GM23338 (cell line): ENCODE data around the gene MAPK6.

ENCODE experiments used
- EZH2 ChIP-seq: fragments of 200-600 bp; sonication (generic); IDR thresholded peaks from one replicate; pipeline ENCODE4 v1.8.0; 2017; ENCODE audit warnings: antibody characterized with exemption, mild to moderate bottlenecking, low read depth; ENCODE audit not compliant: unreplicated experiment
- POLR2AphosphoS5 ChIP-seq: IDR thresholded peaks from 2 replicates; pipeline ENCODE4 v1.6.1; 2016; ENCODE audit warnings: antibody characterized with exemption, low read depth
- ZNF114 ChIP-seq: fragments of 250-450 bp; sonication (Bioruptor Pico); IDR thresholded peaks from 2 replicates; pipeline ENCODE4 v1.5.0; 2020; ENCODE audit warnings: mild to moderate bottlenecking, moderate library complexity
- TF ChIP-seq, protein P1 (sequence below), 2 experiments: fragments of 200-600 bp in 1 of 2; sonication (generic) in 1 of 2; conservative IDR thresholded peaks; 2 replicates each; pipeline versions ENCODE4 v1.5.1 to v1.6.1; 2016 to 2017; ENCODE audit warnings: antibody characterized with exemption in 2 of 2, low read depth in 2 of 2, mild to moderate bottlenecking in 2 of 2, moderate library complexity in 1 of 2

DNA sequence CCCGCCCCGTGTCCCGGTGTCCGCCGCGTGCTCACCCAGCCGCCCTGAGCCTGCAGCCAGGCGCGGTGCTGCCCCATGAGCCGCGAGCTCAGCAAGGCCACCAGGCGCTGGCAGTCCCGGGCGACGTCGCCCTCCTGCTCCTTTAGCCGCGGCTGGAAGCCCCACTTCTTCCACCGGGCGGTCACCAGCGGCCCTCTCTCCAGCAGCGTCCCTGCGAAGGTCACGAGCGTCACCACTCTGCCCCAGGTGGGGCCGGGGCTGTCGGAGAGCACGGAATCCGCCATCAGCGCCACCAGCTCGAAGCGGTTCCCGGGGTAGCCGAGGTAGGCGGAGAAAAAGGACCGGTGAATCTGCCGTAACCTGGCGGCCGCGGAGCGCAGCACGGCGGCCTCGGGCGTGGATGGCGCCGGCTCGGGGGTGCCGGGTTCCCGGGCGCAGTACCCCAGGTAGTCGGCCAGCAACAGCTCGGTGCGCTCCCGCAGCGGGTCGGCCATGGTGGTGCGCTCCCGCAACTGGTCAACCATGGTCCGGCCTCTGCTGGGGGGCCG, 93.3 kb downstream of the MAPK6 start:
- TF ChIP-seq, protein P1, sequence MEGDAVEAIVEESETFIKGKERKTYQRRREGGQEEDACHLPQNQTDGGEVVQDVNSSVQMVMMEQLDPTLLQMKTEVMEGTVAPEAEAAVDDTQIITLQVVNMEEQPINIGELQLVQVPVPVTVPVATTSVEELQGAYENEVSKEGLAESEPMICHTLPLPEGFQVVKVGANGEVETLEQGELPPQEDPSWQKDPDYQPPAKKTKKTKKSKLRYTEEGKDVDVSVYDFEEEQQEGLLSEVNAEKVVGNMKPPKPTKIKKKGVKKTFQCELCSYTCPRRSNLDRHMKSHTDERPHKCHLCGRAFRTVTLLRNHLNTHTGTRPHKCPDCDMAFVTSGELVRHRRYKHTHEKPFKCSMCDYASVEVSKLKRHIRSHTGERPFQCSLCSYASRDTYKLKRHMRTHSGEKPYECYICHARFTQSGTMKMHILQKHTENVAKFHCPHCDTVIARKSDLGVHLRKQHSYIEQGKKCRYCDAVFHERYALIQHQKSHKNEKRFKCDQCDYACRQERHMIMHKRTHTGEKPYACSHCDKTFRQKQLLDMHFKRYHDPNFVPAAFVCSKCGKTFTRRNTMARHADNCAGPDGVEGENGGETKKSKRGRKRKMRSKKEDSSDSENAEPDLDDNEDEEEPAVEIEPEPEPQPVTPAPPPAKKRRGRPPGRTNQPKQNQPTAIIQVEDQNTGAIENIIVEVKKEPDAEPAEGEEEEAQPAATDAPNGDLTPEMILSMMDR (conservative IDR thresholded peaks at IDR 0.05; ENCODE audit: low read depth in 2 of 2) = no peak
- TF ChIP-seq EZH2 = peak; percentile 37
- TF ChIP-seq POLR2AphosphoS5 = peak; percentile 36; the same call in 1 of the 2 replicates
- no peak for TF ChIP-seq ZNF114
